GM12875 (cell line): Measurements from ENCODE around the gene APBB3.
"Not testable (repeated sequence)": the region's sequence is repeated elsewhere in the genome, so short reads cannot be mapped to it uniquely, and the experiment has no call there.

Source experiments
- H3K4me3 ChIP-seq: one replicate; pipeline ENCODE4 v1.5.1; 2011; ENCODE audit warnings: low read depth, low read length, control low read depth
- TF ChIP-seq, protein P1 (sequence below): IDR thresholded peaks from 2 replicates; pipeline ENCODE4 v1.5.1; 2011; ENCODE audit warnings: low read depth, mild to moderate bottlenecking, control low read depth, inconsistent platforms, low read length, moderate library complexity, borderline replicate concordance; ENCODE audit not compliant: insufficient read depth

The APBB3 gene

DNA sequence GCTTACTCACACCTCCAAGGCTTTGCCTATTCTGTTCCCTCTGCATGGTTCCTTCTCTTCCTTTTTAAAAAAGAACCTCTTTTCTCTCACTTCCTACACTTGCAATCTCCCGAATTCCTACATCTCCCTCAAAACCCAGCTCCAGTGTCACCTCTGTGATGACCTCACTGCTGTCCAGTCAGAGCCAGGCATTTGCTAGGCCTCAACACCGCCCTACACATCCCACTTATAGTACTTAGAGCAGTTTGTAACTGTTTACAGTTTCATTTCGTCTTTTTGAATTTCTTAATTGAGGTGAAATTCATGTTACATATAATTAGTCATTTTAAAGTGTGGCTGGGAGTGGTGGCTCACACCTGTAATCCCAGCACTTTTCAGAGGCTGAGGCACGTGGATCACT is 37.7 kb upstream of the APBB3 start:
- TF ChIP-seq, protein P1, sequence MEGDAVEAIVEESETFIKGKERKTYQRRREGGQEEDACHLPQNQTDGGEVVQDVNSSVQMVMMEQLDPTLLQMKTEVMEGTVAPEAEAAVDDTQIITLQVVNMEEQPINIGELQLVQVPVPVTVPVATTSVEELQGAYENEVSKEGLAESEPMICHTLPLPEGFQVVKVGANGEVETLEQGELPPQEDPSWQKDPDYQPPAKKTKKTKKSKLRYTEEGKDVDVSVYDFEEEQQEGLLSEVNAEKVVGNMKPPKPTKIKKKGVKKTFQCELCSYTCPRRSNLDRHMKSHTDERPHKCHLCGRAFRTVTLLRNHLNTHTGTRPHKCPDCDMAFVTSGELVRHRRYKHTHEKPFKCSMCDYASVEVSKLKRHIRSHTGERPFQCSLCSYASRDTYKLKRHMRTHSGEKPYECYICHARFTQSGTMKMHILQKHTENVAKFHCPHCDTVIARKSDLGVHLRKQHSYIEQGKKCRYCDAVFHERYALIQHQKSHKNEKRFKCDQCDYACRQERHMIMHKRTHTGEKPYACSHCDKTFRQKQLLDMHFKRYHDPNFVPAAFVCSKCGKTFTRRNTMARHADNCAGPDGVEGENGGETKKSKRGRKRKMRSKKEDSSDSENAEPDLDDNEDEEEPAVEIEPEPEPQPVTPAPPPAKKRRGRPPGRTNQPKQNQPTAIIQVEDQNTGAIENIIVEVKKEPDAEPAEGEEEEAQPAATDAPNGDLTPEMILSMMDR: no peak

GRCh38 chr5:140600096-140600495 is 35.7 kb upstream of the APBB3 start:
- TF ChIP-seq, protein P1: no peak
- H3K4me3 ChIP-seq: no peak overlapping the region

More for the DNA sequence above, 37.7 kb upstream of the APBB3 start:
- no peak overlapping the region for H3K4me3 ChIP-seq

DNA sequence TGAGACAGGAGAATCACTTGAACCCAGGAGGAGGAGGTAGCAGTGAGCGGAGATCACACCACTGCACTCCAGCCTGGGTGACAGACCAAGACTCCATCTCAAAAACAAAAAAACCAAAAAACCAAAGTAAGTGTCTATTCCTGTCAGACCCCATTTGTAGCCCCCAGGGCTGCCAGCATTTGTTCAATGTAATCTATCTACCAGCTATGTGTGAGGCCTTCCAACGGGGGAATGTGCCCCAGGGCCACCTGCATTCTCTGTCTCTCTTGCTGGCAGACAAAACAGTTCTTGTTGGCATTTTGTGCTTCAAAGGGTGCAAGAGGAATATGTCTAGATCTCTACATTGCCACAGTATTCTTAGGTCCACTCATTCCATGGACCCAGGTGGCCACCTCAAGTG is 34.4 kb upstream of the APBB3 start:
- no peak overlapping the region for H3K4me3 ChIP-seq
- TF ChIP-seq, protein P1: no peak

- TF ChIP-seq, protein P1: no peak
- no peak overlapping the region for H3K4me3 ChIP-seq
These were observed 31.9 kb upstream of the APBB3 start for GRCh38 chr5:140596321-140596741.

- TF ChIP-seq, protein P1: no peak
- no peak overlapping the region for H3K4me3 ChIP-seq
These were observed 31.3 kb upstream of the APBB3 start for GRCh38 chr5:140595538-140596300.

GRCh38 chr5:140594169-140594568 is 29.8 kb upstream of the APBB3 start:
- TF ChIP-seq, protein P1: no peak
- H3K4me3 ChIP-seq: no peak overlapping the region

- H3K4me3 ChIP-seq: not testable (repeated sequence)
These were observed 28.7 kb upstream of the APBB3 start for GRCh38 chr5:140593070-140593469.
